CD4-positive, alpha-beta T cell (primary cell): ENCODE measurements around the gene SH2D7. TPM values are rescaled to one million over a fixed set of nuclear protein-coding genes. Genes with fewer than 3 reads are reported as not detected.

Experiments
- ATAC-seq: fragments of 200-7000 bp; cut with Tn5 transposase; one replicate; pipeline ENCODE4 v1.10.0; 2022; ENCODE audit warnings: mild to moderate bottlenecking; ENCODE audit not compliant: poor library complexity
- CTCF ChIA-PET: fragments of 350-600 bp; sonication (Branson Sonifier 250); formaldehyde crosslinking; loops from one replicate; lab custom pipeline; 2021; ENCODE audit warnings: antibody characterized with exemption, inconsistent platforms; lab: Charles Lee
- POLR2A ChIA-PET: fragments of 350-600 bp; sonication (Branson Sonifier 250); formaldehyde crosslinking; loops from one replicate; lab custom pipeline; 2021; ENCODE audit warnings: antibody characterized with exemption, inconsistent platforms; lab: Charles Lee
- DNase-seq, 14 experiments: peaks; one replicate each; pipeline ENCODE4 v3.0.0-alpha.2; 2013 to 2020; ENCODE audit warnings: mixed read lengths in 2 of 14
- H3K27ac ChIP-seq, 2 donors: one replicate each; pipeline versions ENCODE4 v1.5.1 to v1.7.0; 2013; ENCODE audit warnings: low read length in 2 of 2, low read depth in 1 of 2, mild to moderate bottlenecking in 1 of 2
- H3K27me3 ChIP-seq, 2 experiments: 1 replicate in 1 of 2; 2 replicates in 1 of 2; pipeline versions ENCODE4 v1.6.1 to v1.7.0; 2013; ENCODE audit warnings: low read length in 2 of 2, control low read depth in 1 of 2, mild to moderate bottlenecking in 1 of 2, moderate library complexity in 1 of 2; ENCODE audit not compliant: insufficient read depth in 2 of 2, control insufficient read depth in 1 of 2
- H3K36me3 ChIP-seq: one replicate; pipeline ENCODE4 v1.6.1; 2013; ENCODE audit warnings: low read length, control low read depth; ENCODE audit not compliant: insufficient read depth
- H3K4me1 ChIP-seq: one replicate; pipeline ENCODE4 v1.6.1; 2013; ENCODE audit warnings: low read length, control low read depth; ENCODE audit not compliant: insufficient read depth
- H3K4me3 ChIP-seq: one replicate; pipeline ENCODE4 v1.5.1; 2013; ENCODE audit warnings: mild to moderate bottlenecking, low read length, moderate library complexity
- H3K9me3 ChIP-seq, 2 experiments: 1 replicate in 1 of 2; 2 replicates in 1 of 2; pipeline versions ENCODE4 v1.6.1 to v1.7.0; 2013; ENCODE audit warnings: low read length in 2 of 2, mild to moderate bottlenecking in 2 of 2, control low read depth in 1 of 2, moderate library complexity in 1 of 2; ENCODE audit not compliant: control insufficient read depth in 1 of 2, insufficient read depth in 1 of 2
- H3K27ac Mint-ChIP-seq: one replicate; pipeline ENCODE4 v1.8.0; 2020; ENCODE audit warnings: mixed read lengths
- H3K27me3 Mint-ChIP-seq: one replicate; pipeline ENCODE4 v1.8.0; 2021; ENCODE audit warnings: mixed read lengths
- H3K36me3 Mint-ChIP-seq: one replicate; pipeline ENCODE4 v1.8.0; 2021; ENCODE audit warnings: low read depth, mixed read lengths
- H3K4me1 Mint-ChIP-seq: one replicate; pipeline ENCODE4 v1.8.0; 2021; ENCODE audit warnings: low read depth, mixed read lengths
- H3K4me3 Mint-ChIP-seq: one replicate; pipeline ENCODE4 v1.8.0; 2020; ENCODE audit warnings: mild to moderate bottlenecking, mixed read lengths
- H3K9me3 Mint-ChIP-seq: one replicate; pipeline ENCODE4 v1.8.0; 2020; ENCODE audit warnings: mixed read lengths
- CTCF ChIP-seq: fragments of 200-600 bp; IDR thresholded peaks from one replicate; pipeline ENCODE4 v1.8.0; 2022; ENCODE audit warnings: antibody characterized with exemption, mild to moderate bottlenecking
- intact Hi-C, 2 experiments: fragments of 100-400 bp; cut with DNase I in 1 of 2; cut with micrococcal nuclease in 1 of 2; formaldehyde crosslinking; loops; one replicate each; pipeline versions ENCODE4 v1.15.1 to v1.9.0; 2023 to 2025; cut with DNase I, micrococcal nuclease
- total RNA-seq, 174 experiments: library from RNA in 2 of 174; stranded (reverse) in 2 of 174; gene quantifications; one replicate each; pipeline ENCODE4 v1.2.3 and lab custom pipeline; 2021 to 2026

Gene SH2D7
- total RNA-seq, 2 experiments from 2014 or later, result not detected

- ChIA-PET CTCF (interaction anchor here (1.0 to 2.5 kb wide), 2 partner anchors 25 to 123 kb away, joined by 3 to 6 read pairs; no protein-coding TSS in a partner anchor), POLR2A (interaction anchor here (0.6 to 1.8 kb wide), 2 partner anchors 48 to 152 kb away, joined by 4 to 6 read pairs; no protein-coding TSS in a partner anchor)
- no peak for TF ChIP-seq CTCF
Measured at GRCh38 chr15:78082743-78083110, 9.6 kb upstream of the SH2D7 start.

GRCh38 chr15:78083186-78083585 lies 9.2 kb upstream of the SH2D7 start:
- ChIA-PET CTCF (interaction anchor here (2.5 kb wide), 1 partner anchor 25 kb away, joined by 6 read pairs; no protein-coding TSS in a partner anchor), POLR2A (no interaction called here)
- H3K27ac Mint-ChIP-seq, result no peak overlapping the region
- H3K27me3 Mint-ChIP-seq, result no peaks in the 10 kb centered on the region
- TF ChIP-seq CTCF, result no peak
- no peaks in the 10 kb centered on the region for H3K9me3 ChIP-seq
- ATAC-seq, result no peak
- intact Hi-C loops, result no loop called here
- no peak overlapping the region for H3K4me3 Mint-ChIP-seq
- no peaks in the 10 kb centered on the region for H3K36me3 ChIP-seq
- no peak overlapping the region for H3K4me3 ChIP-seq
- H3K27ac ChIP-seq, result no peak overlapping the region
- H3K4me1 Mint-ChIP-seq, result peaks cover 1% of the 10 kb centered on the region
- no peak for DNase-seq
- no peaks in the 10 kb centered on the region for H3K9me3 Mint-ChIP-seq
- H3K27me3 ChIP-seq, result no peaks in the 10 kb centered on the region
- H3K36me3 Mint-ChIP-seq, result peaks cover under 1% of the 10 kb centered on the region
- H3K4me1 ChIP-seq, result peaks cover 15% of the 10 kb centered on the region

More at GRCh38 chr15:78082743-78083110, 9.6 kb upstream of the SH2D7 start:
- no peak overlapping the region for H3K27ac ChIP-seq
- peaks cover 20% of the 10 kb centered on the region for H3K4me1 ChIP-seq
- no peaks in the 10 kb centered on the region for H3K36me3 ChIP-seq
- intact Hi-C loops, result loop anchor here in 1 of 2 experiments (1.0 kb wide), 1 partner anchor 17 kb away; no protein-coding TSS in a partner anchor
- H3K9me3 ChIP-seq, result no peaks in the 10 kb centered on the region
- ATAC-seq, result no peak
- H3K4me3 ChIP-seq, result no peak overlapping the region
- H3K27me3 ChIP-seq, result no peaks in the 10 kb centered on the region
- Mint-ChIP-seq H3K36me3 (peaks cover 5% of the 10 kb centered on the region), H3K4me1 (peaks cover 6% of the 10 kb centered on the region), H3K9me3 (no peaks in the 10 kb centered on the region), H3K4me3 (no peak overlapping the region), H3K27me3 (no peaks in the 10 kb centered on the region), H3K27ac (no peak overlapping the region)
- DNase-seq, result no peak

- no peaks in the 10 kb centered on the region for H3K27me3 Mint-ChIP-seq
- intact Hi-C loops, result no loop called here
- Histone ChIP-seq H3K27me3 (no peaks in the 10 kb centered on the region), H3K36me3 (no peaks in the 10 kb centered on the region), H3K9me3 (no peaks in the 10 kb centered on the region), H3K27ac (no peak overlapping the region), H3K4me1 (peaks cover 15% of the 10 kb centered on the region), H3K4me3 (no peak overlapping the region)
- no peak for DNase-seq
- ChIA-PET POLR2A (no interaction called here), CTCF (interaction anchor here (2.5 kb wide), 1 partner anchor 24 kb away, joined by 6 read pairs; no protein-coding TSS in a partner anchor)
- TF ChIP-seq CTCF, result no peak
- ATAC-seq, result no peak
- no peaks in the 10 kb centered on the region for H3K9me3 Mint-ChIP-seq
- no peaks in the 10 kb centered on the region for H3K4me1 Mint-ChIP-seq
- H3K4me3 Mint-ChIP-seq, result no peak overlapping the region
- H3K27ac Mint-ChIP-seq, result no peak overlapping the region
- no peaks in the 10 kb centered on the region for H3K36me3 Mint-ChIP-seq
Measured at GRCh38 chr15:78083687-78084448, 8.5 kb upstream of the SH2D7 start.
